Fibroblast of the aortic adventitia (primary cell): ENCODE measurements around the gene PRKCB. TPM values are rescaled to one million over a fixed set of nuclear protein-coding genes. Genes with fewer than 3 reads are reported as not detected.

Experiments used
- DNase-seq: peaks from one replicate; pipeline ENCODE4 v3.0.0-alpha.2; 2010; ENCODE audit warnings: low read depth
- H3K4me3 ChIP-seq: 2 replicates; pipeline ENCODE4 v1.5.1; 2011; ENCODE audit warnings: low read depth, mild to moderate bottlenecking, control low read depth, low read length, moderate library complexity
- total RNA-seq: library from RNA; depleted of rRNA; stranded (reverse); fragments of >200 nt; gene quantifications from 2 replicates; pipeline ENCODE4 v1.2.3, GENCODE V29; 2012; ENCODE audit warnings: low replicate concordance
- TF ChIP-seq, protein P1 (sequence below): IDR thresholded peaks from 2 replicates; pipeline ENCODE4 v1.5.1; 2011; ENCODE audit warnings: mild to moderate bottlenecking, low read length, control low read depth, inconsistent platforms; ENCODE audit not compliant: insufficient read depth

The PRKCB gene
- total RNA-seq, 1 donor = not detected

DNA sequence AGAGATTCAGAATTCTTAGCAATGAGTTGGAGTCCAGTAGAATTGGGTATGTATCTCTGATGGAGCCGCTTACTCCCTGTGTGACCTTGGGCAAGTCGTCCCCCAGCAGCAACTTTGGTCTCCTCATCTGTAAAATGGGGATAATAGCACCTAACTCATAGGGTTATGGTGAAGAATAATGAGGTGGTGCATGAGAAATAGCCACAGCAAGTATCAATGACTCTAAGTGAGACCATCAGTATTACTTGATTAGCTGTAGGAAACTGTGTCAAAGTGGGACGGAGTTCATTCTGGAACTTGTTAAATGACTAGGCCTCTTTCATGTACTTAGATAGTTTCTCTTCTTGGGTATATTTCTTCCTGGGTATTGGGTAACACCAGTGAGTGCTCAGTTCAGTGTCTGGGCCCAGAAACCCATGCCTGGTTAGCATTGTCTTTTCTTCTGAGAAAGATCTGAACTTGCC lies 6.4 kb downstream of the PRKCB start:
- TF ChIP-seq, protein P1, sequence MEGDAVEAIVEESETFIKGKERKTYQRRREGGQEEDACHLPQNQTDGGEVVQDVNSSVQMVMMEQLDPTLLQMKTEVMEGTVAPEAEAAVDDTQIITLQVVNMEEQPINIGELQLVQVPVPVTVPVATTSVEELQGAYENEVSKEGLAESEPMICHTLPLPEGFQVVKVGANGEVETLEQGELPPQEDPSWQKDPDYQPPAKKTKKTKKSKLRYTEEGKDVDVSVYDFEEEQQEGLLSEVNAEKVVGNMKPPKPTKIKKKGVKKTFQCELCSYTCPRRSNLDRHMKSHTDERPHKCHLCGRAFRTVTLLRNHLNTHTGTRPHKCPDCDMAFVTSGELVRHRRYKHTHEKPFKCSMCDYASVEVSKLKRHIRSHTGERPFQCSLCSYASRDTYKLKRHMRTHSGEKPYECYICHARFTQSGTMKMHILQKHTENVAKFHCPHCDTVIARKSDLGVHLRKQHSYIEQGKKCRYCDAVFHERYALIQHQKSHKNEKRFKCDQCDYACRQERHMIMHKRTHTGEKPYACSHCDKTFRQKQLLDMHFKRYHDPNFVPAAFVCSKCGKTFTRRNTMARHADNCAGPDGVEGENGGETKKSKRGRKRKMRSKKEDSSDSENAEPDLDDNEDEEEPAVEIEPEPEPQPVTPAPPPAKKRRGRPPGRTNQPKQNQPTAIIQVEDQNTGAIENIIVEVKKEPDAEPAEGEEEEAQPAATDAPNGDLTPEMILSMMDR = no peak
- DNase-seq = no peak
- H3K4me3 ChIP-seq = no peak overlapping the region

DNA sequence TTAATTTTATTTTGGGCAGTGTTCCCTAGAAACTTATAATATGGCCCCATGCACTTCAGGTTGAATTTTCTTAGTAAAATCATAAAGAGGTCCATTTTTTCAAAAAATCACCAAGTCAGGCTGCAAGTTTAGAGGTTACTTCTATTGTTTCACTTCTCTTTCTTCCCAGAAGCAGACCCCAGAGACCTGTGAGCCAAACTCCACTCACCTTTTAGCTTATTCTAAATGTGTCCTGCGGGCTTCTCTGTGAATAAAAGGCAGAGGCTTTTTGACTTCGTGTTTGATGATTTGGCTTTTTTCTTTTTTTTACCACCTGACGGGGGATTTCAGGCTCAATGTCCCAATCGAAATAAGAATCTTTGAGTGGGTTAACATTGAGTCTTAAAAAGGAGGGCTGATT lies 7.4 kb downstream of the PRKCB start:
- TF ChIP-seq, protein P1 = no peak
- no peak overlapping the region for H3K4me3 ChIP-seq
- no peak for DNase-seq

DNA sequence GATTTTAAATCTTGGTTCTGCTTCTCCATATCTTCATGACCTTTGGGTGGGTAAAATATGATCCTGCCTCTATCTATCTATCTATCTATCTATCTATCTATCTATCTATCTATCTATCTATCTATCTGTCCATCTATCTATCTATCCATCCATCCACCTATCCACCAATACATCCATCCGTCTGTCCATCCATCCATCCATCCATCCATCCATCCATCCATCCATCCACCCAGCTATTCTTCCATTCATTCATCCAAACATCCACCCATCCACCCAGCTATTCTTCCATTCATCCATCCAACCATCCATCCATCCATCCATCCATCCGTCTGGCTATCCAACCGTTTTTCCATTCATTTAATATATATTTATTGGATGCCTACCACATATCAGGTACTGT lies 11.5 kb downstream of the PRKCB start:
- no peak for DNase-seq
- H3K4me3 ChIP-seq = no peak overlapping the region
- TF ChIP-seq, protein P1 = no peak

DNA sequence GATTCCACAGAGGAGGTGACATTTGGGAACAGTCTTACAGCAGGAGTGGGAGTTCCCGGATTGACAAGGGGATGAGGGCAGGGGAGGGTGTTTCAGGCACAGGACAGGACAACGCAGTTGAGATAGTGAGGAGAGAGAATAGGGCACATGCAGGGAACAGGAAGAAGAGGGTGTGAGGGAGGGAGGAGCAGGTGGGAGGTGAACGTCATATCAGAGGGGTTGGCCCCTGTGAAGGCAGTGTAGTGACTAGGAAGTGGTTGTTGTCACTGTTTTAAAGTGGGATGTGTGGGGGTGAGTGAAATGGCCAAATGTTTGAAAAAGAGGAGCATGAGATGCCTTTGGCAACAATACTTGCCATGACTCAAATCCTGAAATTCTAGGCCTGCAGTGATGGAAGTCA lies 12.2 kb downstream of the PRKCB start:
- no peak overlapping the region for H3K4me3 ChIP-seq
- TF ChIP-seq, protein P1 = no peak
- no peak for DNase-seq

DNA sequence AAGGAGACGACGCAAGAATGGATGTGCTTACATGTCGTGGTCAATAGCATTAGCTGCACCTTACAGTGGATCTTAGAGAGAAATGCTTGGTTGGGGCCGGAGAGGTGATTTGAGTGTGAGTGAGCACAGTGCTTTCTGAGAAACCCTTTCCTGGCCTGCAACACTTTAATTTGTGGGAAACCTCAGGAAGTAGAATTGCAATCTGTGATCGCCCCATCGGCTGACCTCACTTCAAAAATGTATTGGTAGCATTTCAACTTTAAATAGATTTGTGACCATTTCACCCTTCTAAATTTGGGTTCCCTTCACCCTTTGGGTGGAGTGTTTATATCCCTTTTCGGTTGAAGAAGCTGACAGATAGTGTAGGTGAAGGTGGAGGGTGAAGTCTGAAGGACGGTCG lies 13.2 kb downstream of the PRKCB start:
- no peak for DNase-seq
- no peak overlapping the region for H3K4me3 ChIP-seq
- TF ChIP-seq, protein P1 = no peak

DNA sequence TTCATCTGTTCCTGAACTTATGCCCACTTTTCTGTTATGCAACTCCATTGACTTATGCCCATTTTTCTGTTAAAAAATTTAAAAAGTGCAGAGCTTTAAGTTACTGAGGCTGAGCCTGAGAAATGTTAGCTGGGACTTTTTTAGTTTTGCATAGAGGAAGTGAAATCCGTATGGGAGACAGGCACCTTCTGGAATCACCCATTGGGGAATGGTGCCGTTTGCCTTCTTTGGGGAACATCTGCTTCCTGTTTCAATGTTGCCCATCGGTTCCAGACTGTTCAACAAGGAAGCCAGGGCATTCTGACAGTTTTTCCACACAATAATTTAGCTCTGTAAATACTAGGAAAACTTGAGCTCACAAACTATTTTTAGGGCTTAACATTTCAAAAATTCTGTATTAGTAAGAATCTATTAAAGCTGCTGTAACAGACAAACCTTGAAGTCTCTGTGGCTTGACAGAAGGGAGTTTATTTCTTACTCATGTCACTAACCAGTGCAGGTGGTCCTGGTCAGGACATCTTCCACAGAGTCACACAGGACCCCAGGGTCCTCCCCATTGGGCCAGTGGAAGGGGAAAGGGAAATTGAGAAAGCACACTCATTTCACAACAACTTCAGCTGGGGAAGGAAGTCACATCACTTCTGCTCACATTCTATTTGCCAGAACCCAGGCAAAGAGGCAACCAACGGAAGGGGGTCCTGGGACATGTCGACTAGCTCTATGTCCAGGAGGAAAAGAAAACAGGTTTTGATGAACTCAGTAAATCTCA lies 17.2 kb downstream of the PRKCB start:
- no peak overlapping the region for H3K4me3 ChIP-seq
- DNase-seq = no peak
- TF ChIP-seq, protein P1 = no peak

DNA sequence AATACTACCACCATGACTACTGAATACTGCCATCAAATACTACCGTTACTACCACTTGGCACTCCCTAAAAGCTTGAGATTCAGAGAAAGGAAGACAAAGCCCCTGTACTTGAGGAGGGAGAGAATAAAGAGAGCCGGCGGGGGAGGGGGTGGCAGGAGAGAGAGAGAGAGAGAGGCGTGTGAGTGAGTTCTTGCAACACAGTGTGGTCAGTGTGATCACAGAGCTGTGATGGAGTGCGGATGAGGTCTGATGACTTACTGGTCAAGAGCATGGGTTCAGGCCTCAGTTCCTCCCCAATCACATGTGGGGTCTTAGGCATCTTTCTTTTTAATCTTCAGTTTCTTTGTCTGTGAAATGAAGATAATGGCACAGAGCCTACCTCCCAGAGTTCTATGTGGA lies 19.2 kb downstream of the PRKCB start:
- TF ChIP-seq, protein P1 = no peak

More for the DNA sequence above, 19.2 kb downstream of the PRKCB start:
- no peak for DNase-seq
- no peak overlapping the region for H3K4me3 ChIP-seq
